Myocyte (in vitro differentiated cells): ENCODE results near the gene ADAM23. TPM values are rescaled to one million over a fixed set of nuclear protein-coding genes. Genes with fewer than 3 reads are reported as not detected.

ENCODE experiments used
- DNase-seq: peaks from one replicate; pipeline ENCODE4 v3.0.0-alpha.2; 2012; ENCODE audit warnings: low read depth
- total RNA-seq: library from RNA; depleted of rRNA; stranded (reverse); fragments of >200 nt; gene quantifications from 2 replicates; pipeline ENCODE4 v1.2.3, GENCODE V29; 2014

The ADAM23 gene
- total RNA-seq, 1 donor from 2014 or later = 5.5 TPM

- DNase-seq = no peak
Measured at GRCh38 chr2:206488623-206489022, 45.3 kb downstream of the ADAM23 start.

- DNase-seq = no peak
Measured at GRCh38 chr2:206494061-206494460, 50.7 kb downstream of the ADAM23 start.

GRCh38 chr2:206502729-206503128, 59.4 kb downstream of the ADAM23 start:
- no peak for DNase-seq

GRCh38 chr2:206511283-206511682, 68.0 kb downstream of the ADAM23 start:
- DNase-seq = no peak

GRCh38 chr2:206512999-206513398, 69.7 kb downstream of the ADAM23 start:
- DNase-seq = no peak

GRCh38 chr2:206515580-206515979, 72.2 kb downstream of the ADAM23 start:
- DNase-seq = peak; percentile 25

GRCh38 chr2:206518997-206519396, 75.7 kb downstream of the ADAM23 start:
- no peak for DNase-seq

GRCh38 chr2:206520450-206520849, 77.1 kb downstream of the ADAM23 start:
- DNase-seq = no peak

GRCh38 chr2:206521115-206521514, 77.8 kb downstream of the ADAM23 start:
- no peak for DNase-seq

GRCh38 chr2:206521612-206522011, 78.3 kb downstream of the ADAM23 start:
- DNase-seq = no peak

GRCh38 chr2:206526416-206526815, 83.1 kb downstream of the ADAM23 start:
- DNase-seq = peak; percentile 34

GRCh38 chr2:206527153-206527552, 83.8 kb downstream of the ADAM23 start:
- no peak for DNase-seq

GRCh38 chr2:206530727-206531126, 87.4 kb downstream of the ADAM23 start:
- DNase-seq = no peak

- peak; percentile 89 for DNase-seq
Measured at GRCh38 chr2:206531996-206532543, 88.7 kb downstream of the ADAM23 start.

- peak; percentile 48 for DNase-seq
Measured at GRCh38 chr2:206533977-206534376, 90.6 kb downstream of the ADAM23 start.

- peak; percentile 45 for DNase-seq
Measured at GRCh38 chr2:206535260-206535986, 92.1 kb downstream of the ADAM23 start.

- DNase-seq = no peak
Measured at GRCh38 chr2:206540757-206541156, 97.4 kb downstream of the ADAM23 start.

- no peak for DNase-seq
Measured at GRCh38 chr2:206543073-206543472, 99.7 kb downstream of the ADAM23 start.

GRCh38 chr2:206548383-206548782, 105.1 kb downstream of the ADAM23 start:
- DNase-seq = no peak

- no peak for DNase-seq
Measured at GRCh38 chr2:206555721-206556120, 112.4 kb downstream of the ADAM23 start.

- peak; percentile 58 for DNase-seq
Measured at GRCh38 chr2:206556357-206556949, 113.1 kb downstream of the ADAM23 start.

- DNase-seq = no peak
Measured at GRCh38 chr2:206557321-206557720, 114.0 kb downstream of the ADAM23 start.

GRCh38 chr2:206558492-206558891, 115.2 kb downstream of the ADAM23 start:
- DNase-seq = peak; percentile 6
